ENCODE data around the gene SLC15A2.
"Not testable (repeated sequence)": the region's sequence is repeated elsewhere in the genome, so short reads cannot be mapped to it uniquely, and the experiment has no call there.

The SLC15A2 gene

GRCh38 chr3:121926380-121926779, 32.2 kb downstream of the SLC15A2 start:
- TF ChIP-seq, protein P1, sequence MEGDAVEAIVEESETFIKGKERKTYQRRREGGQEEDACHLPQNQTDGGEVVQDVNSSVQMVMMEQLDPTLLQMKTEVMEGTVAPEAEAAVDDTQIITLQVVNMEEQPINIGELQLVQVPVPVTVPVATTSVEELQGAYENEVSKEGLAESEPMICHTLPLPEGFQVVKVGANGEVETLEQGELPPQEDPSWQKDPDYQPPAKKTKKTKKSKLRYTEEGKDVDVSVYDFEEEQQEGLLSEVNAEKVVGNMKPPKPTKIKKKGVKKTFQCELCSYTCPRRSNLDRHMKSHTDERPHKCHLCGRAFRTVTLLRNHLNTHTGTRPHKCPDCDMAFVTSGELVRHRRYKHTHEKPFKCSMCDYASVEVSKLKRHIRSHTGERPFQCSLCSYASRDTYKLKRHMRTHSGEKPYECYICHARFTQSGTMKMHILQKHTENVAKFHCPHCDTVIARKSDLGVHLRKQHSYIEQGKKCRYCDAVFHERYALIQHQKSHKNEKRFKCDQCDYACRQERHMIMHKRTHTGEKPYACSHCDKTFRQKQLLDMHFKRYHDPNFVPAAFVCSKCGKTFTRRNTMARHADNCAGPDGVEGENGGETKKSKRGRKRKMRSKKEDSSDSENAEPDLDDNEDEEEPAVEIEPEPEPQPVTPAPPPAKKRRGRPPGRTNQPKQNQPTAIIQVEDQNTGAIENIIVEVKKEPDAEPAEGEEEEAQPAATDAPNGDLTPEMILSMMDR (IDR thresholded peaks at IDR 0.05; ENCODE audit: low read depth, low read length), result no peak
- no peak for DNase-seq (ENCODE audit: low read depth)
- no peak overlapping the region for H3K4me3 ChIP-seq (ENCODE audit: low read depth, low read length)

DNA sequence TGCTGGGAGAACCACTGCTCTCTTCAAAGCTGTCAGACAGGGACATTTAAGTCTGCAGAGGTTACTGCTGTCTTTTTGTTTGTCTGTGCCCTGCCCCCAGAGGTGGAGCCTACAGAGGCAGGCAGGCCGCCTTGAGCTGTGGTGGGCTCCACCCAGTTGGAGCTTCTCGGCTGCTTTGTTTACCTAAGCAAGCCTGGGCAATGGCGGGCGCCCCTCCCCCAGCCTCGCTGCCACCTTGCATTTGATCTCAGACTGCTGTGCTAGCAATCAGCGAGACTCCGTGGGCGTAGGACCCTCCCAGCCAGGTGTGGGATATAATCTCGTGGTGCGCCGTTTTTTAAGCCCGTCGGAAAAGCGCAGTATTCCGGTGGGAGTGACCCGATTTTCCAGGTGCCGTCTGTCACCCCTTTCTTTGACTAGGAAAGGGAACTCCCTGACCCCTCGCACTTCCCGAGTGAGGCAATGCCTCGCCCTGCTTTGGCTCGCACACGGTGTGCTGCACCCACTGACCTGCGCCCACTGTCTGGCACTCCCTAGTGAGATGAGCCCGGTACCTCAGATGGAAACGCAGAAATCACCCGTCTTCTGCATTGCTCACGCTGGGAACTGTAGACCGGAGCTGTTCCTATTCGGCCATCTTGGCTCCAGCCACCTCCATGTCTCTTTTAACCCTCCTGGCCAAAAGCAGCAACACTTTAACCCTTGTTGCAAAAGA, 44.1 kb downstream of the SLC15A2 start:
- not testable (repeated sequence) for H3K4me3 ChIP-seq (ENCODE audit: low read depth, low read length)

GRCh38 chr3:121941592-121941991, 47.4 kb downstream of the SLC15A2 start:
- DNase-seq (ENCODE audit: low read depth), result no peak
- TF ChIP-seq MAX (IDR thresholded peaks at IDR 0.05; ENCODE audit: low read depth, low read length) (no peak), MYC (IDR thresholded peaks at IDR 0.05; ENCODE audit: low read depth, low read length) (no peak), POLR2A (IDR thresholded peaks at IDR 0.05; ENCODE audit: extremely low read depth, insufficient read length) (no peak)
- TF ChIP-seq, protein P1 (IDR thresholded peaks at IDR 0.05; ENCODE audit: low read depth, low read length), result no peak
- H3K4me3 ChIP-seq (ENCODE audit: low read depth, low read length), result no peak overlapping the region

More for the DNA sequence above, 44.1 kb downstream of the SLC15A2 start:
- DNase-seq (ENCODE audit: low read depth), result not testable (repeated sequence)

GRCh38 chr3:121942116-121942786, 48.0 kb downstream of the SLC15A2 start:
- no peak overlapping the region for H3K4me3 ChIP-seq (ENCODE audit: low read depth, low read length)
- no peak for TF ChIP-seq POLR2A (IDR thresholded peaks at IDR 0.05; ENCODE audit: extremely low read depth, insufficient read length)
- TF ChIP-seq, protein P1 (IDR thresholded peaks at IDR 0.05; ENCODE audit: low read depth, low read length), result no peak
- TF ChIP-seq MAX (IDR thresholded peaks at IDR 0.05; ENCODE audit: low read depth, low read length), result no peak
- no peak for TF ChIP-seq MYC (IDR thresholded peaks at IDR 0.05; ENCODE audit: low read depth, low read length)
- DNase-seq (ENCODE audit: low read depth), result no peak

- DNase-seq (ENCODE audit: low read depth), result no peak
- TF ChIP-seq MAX (IDR thresholded peaks at IDR 0.05; ENCODE audit: low read depth, low read length), result no peak
- no peak for TF ChIP-seq POLR2A (IDR thresholded peaks at IDR 0.05; ENCODE audit: extremely low read depth, insufficient read length)
- no peak for TF ChIP-seq MYC (IDR thresholded peaks at IDR 0.05; ENCODE audit: low read depth, low read length)
- TF ChIP-seq, protein P1 (IDR thresholded peaks at IDR 0.05; ENCODE audit: low read depth, low read length), result no peak
- H3K4me3 ChIP-seq (ENCODE audit: low read depth, low read length), result no peak overlapping the region
These were observed 49.2 kb downstream of the SLC15A2 start for GRCh38 chr3:121943431-121943830.

- no peak overlapping the region for H3K4me3 ChIP-seq (ENCODE audit: low read depth, low read length)
- TF ChIP-seq, protein P1 (IDR thresholded peaks at IDR 0.05; ENCODE audit: low read depth, low read length), result no peak
- TF ChIP-seq MYC (IDR thresholded peaks at IDR 0.05; ENCODE audit: low read depth, low read length), result no peak
- no peak for TF ChIP-seq MAX (IDR thresholded peaks at IDR 0.05; ENCODE audit: low read depth, low read length)
- no peak for TF ChIP-seq POLR2A (IDR thresholded peaks at IDR 0.05; ENCODE audit: extremely low read depth, insufficient read length)
- DNase-seq (ENCODE audit: low read depth), result no peak
These were observed 54.4 kb downstream of the SLC15A2 start for GRCh38 chr3:121948641-121949040.

Data from NB4 (cell line).